Smooth muscle cell (in vitro differentiated cells): Measurements from ENCODE around the gene DGCR6L. TPM values are rescaled to one million over a fixed set of nuclear protein-coding genes. Genes with fewer than 3 reads are reported as not detected.
"Not testable (repeated sequence)": the region's sequence is repeated elsewhere in the genome, so short reads cannot be mapped to it uniquely, and the experiment has no call there.

Source experiments
- DNase-seq: peaks from one replicate; lab custom pipeline; 2025; ENCODE audit not compliant: unreplicated experiment; lab: John Stamatoyannopoulos, UW
- H2AFZ ChIP-seq: fragments of 200-600 bp; sonication (generic); 2 replicates; pipeline ENCODE4 v1.6.0; 2016; ENCODE audit warnings: antibody characterized with exemption, low read depth, mild to moderate bottlenecking
- H3F3A ChIP-seq: fragments of 200-600 bp; sonication (generic); 2 replicates; pipeline ENCODE4 v1.6.0; 2017; ENCODE audit warnings: antibody characterized with exemption, low read depth
- H3K27ac ChIP-seq: fragments of 200-600 bp; sonication (generic); 2 replicates; pipeline ENCODE4 v1.5.1; 2016; ENCODE audit warnings: low read depth, mild to moderate bottlenecking
- H3K27me3 ChIP-seq: fragments of 200-600 bp; sonication (generic); 2 replicates; pipeline ENCODE4 v1.6.1; 2016; ENCODE audit warnings: low read depth, mild to moderate bottlenecking
- H3K36me3 ChIP-seq: fragments of 200-600 bp; sonication (generic); 2 replicates; pipeline ENCODE4 v1.5.1; 2016; ENCODE audit warnings: low read depth
- H3K4me1 ChIP-seq: fragments of 200-600 bp; sonication (generic); 2 replicates; pipeline ENCODE4 v1.5.1; 2016; ENCODE audit warnings: low read depth
- H3K4me2 ChIP-seq: fragments of 200-600 bp; sonication (generic); 2 replicates; pipeline ENCODE4 v1.6.0; 2016; ENCODE audit warnings: mild to moderate bottlenecking
- H3K4me3 ChIP-seq: fragments of 200-600 bp; sonication (generic); 2 replicates; pipeline ENCODE4 v1.5.1; 2016; ENCODE audit warnings: mild to moderate bottlenecking
- H3K79me2 ChIP-seq: fragments of 200-600 bp; sonication (generic); 2 replicates; pipeline ENCODE4 v1.6.0; 2016; ENCODE audit warnings: low read depth, mild to moderate bottlenecking
- H3K9ac ChIP-seq: fragments of 200-600 bp; sonication (generic); 2 replicates; pipeline ENCODE4 v1.6.0; 2016; ENCODE audit warnings: low read depth
- H3K9me3 ChIP-seq: fragments of 200-600 bp; sonication (generic); replicated peaks from 2 replicates; pipeline ENCODE4 v1.5.1; 2016; ENCODE audit warnings: low read depth
- H4K20me1 ChIP-seq: fragments of 200-600 bp; sonication (generic); 2 replicates; pipeline ENCODE4 v1.6.0; 2016; ENCODE audit warnings: low read depth
- WGBS: methylation state at CpG from one replicate; pipeline ENCODE4 v1.1.7; 2016; ENCODE audit warnings: low lambda C conversion rate; 5-methylcytosine and 5-hydroxymethylcytosine counted together
- polyA plus RNA-seq: library from polyadenylated mRNA; unstranded; fragments of >200 nt; fragmentation: Nextera tagmentation; extraction: Ambion mirVana; gene quantifications from 2 replicates; pipeline ENCODE4 v1.2.1, GENCODE V29; 2016
- total RNA-seq: library from RNA; depleted of rRNA; stranded (reverse); fragments of >200 nt; gene quantifications from 2 replicates; pipeline ENCODE4 v1.2.3, GENCODE V29; 2014
- TF ChIP-seq, protein P1 (sequence below): fragments of 200-600 bp; sonication (generic); IDR thresholded peaks from 2 replicates; pipeline ENCODE4 v1.5.1; 2017; ENCODE audit warnings: borderline replicate concordance, mild to moderate bottlenecking, antibody characterized with exemption; ENCODE audit not compliant: insufficient read depth, poor library complexity, severe bottlenecking

DGCR6L gene
- total and polyA plus RNA-seq, 2 experiments from 2014 or later, result 30.3 to 77.6 TPM

DNA sequence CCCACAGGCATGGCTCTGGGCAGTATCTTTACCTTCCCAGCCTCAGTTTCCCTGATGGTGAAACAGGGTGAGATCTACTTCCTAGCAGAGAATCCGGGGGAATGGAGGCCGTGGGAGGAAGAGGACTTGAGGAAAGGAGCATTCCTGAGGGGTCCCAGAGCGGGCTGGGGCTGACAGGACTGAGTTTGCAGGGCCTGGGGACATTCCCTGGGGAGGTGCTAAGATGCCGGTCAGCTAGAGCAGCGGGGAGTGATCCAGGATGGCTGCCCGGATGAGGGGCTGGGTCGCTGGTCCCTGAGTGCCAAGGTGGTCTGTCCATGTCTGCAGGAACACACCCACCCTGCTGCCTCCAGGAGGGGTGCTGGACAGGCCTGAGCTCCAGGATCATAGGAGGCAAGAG is 43.4 kb downstream of the DGCR6L start:
- Histone ChIP-seq H3K4me3 (no peak overlapping the region), H3K79me2 (no peaks in the 10 kb centered on the region), H3K27ac (no peak overlapping the region), H4K20me1 (no peaks in the 10 kb centered on the region), H3K9ac (no peak overlapping the region), H3K4me2 (no peak overlapping the region), H3K27me3 (no peaks in the 10 kb centered on the region), H3K36me3 (no peaks in the 10 kb centered on the region), H3K9me3 (no peaks in the 10 kb centered on the region), H3K4me1 (no peaks in the 10 kb centered on the region), H3F3A (no peaks in the 10 kb centered on the region), H2AFZ (no peak overlapping the region)
- TF ChIP-seq, protein P1, sequence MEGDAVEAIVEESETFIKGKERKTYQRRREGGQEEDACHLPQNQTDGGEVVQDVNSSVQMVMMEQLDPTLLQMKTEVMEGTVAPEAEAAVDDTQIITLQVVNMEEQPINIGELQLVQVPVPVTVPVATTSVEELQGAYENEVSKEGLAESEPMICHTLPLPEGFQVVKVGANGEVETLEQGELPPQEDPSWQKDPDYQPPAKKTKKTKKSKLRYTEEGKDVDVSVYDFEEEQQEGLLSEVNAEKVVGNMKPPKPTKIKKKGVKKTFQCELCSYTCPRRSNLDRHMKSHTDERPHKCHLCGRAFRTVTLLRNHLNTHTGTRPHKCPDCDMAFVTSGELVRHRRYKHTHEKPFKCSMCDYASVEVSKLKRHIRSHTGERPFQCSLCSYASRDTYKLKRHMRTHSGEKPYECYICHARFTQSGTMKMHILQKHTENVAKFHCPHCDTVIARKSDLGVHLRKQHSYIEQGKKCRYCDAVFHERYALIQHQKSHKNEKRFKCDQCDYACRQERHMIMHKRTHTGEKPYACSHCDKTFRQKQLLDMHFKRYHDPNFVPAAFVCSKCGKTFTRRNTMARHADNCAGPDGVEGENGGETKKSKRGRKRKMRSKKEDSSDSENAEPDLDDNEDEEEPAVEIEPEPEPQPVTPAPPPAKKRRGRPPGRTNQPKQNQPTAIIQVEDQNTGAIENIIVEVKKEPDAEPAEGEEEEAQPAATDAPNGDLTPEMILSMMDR, result no peak
- WGBS, result 88% methylated on average over 7 of the region's 7 CpGs
- DNase-seq, result no peak

DNA sequence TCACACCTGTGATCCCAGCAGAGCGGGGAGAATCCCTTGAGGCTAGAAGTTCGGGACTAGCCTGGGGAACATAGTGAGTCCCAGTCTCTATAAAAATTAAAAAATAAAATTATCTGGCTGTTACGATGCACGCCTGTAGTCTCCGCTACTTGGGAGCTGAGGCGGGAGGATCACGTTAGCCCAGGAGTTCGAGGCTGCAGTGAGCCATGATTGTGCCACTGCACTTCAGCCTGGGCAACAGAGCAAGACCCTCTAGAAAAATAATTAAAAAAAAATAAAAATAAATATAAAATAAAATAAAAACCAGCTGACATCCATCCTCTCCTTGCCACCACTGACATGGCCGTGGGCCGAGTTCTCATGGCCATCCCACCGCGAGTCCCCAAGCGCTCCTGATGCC is 44.0 kb downstream of the DGCR6L start:
- H4K20me1 ChIP-seq, result no peaks in the 10 kb centered on the region
- H3F3A ChIP-seq, result no peaks in the 10 kb centered on the region
- no peak overlapping the region for H3K4me3 ChIP-seq
- no peak overlapping the region for H2AFZ ChIP-seq
- DNase-seq, result no peak
- no peak overlapping the region for H3K4me2 ChIP-seq
- 97% methylated on average over 13 of the region's 13 CpGs for WGBS
- H3K79me2 ChIP-seq, result no peaks in the 10 kb centered on the region
- no peaks in the 10 kb centered on the region for H3K27me3 ChIP-seq
- no peak overlapping the region for H3K9ac ChIP-seq
- H3K9me3 ChIP-seq, result no peaks in the 10 kb centered on the region
- H3K27ac ChIP-seq, result no peak overlapping the region
- no peaks in the 10 kb centered on the region for H3K36me3 ChIP-seq
- no peaks in the 10 kb centered on the region for H3K4me1 ChIP-seq
- TF ChIP-seq, protein P1, result no peak

DNA sequence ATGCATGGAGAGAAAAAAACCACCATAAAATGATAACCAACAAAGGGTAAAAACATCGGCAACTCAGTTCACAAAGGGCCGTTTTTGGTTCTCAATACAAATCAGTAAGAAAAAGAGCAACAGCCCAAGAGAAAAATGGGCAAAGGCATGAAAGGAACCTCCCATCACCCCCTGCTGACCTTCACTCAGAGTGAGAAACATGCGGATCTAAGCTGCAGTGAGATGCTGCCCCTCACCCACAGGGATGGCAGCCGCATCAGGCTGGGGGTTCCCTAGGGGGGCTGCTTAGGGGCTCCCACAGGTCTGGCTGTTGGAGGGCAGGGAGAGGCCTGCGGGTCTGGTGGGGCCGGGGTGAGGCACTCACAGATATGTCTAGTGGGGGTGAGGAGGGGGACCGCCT is 44.5 kb downstream of the DGCR6L start:
- H4K20me1 ChIP-seq, H3K9ac ChIP-seq, H3K36me3 ChIP-seq, H3K27me3 ChIP-seq, H3K4me3 ChIP-seq, H3K9me3 ChIP-seq, H3K4me1 ChIP-seq, H3F3A ChIP-seq, H3K79me2 ChIP-seq, H3K4me2 ChIP-seq, H2AFZ ChIP-seq, DNase-seq, H3K27ac ChIP-seq: not testable (repeated sequence)
- 74% methylated on average over 7 of the region's 7 CpGs for WGBS

DNA sequence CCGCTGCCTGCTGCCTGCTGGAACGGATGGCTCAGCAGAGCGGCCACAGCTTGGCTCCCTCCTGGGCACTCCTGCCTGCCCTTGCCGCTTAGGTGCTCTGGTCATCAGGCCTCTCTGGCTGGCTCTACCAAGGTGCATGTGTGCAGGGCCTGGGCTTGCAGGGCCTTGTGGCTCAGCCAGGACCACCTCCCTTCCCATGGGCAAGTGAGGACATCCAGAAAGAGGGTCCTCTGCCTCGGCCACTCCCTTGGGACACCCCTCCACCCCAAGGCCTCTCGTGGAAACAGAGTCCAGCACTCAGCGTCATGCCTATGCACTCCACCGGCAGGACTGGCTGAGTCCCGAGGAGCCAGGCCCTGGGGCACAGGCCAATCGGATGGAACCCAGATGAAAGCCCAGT is 45.5 kb downstream of the DGCR6L start:
- 91% methylated on average over 7 of the region's 10 CpGs for WGBS

DNA sequence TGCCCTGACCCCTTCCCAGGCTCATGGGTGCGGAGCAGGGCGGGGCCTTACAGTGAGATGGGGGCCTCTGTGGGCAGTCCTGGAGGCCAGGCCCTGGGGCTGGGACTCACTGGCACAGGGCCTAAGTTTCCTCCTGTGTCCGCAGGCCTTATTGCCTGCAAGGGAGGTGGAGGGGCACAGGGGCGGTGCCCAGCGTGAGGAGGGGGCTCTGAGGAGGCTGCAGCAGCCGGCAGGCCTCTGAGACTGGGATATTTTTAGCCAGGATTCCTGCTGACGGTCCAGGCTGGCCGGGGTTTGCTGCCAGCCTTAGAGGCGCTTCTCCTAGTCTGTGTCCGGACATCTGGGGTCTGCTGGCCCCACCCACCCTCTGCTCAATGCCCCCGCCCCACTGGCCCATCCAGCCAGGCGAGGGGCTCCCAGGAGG is 46.1 kb downstream of the DGCR6L start:
- no peak for DNase-seq
- Histone ChIP-seq H3K4me2 (no peak overlapping the region), H3K9me3 (no peaks in the 10 kb centered on the region), H4K20me1 (no peaks in the 10 kb centered on the region), H3K27ac (no peak overlapping the region), H3K36me3 (no peaks in the 10 kb centered on the region), H3K27me3 (no peaks in the 10 kb centered on the region), H3K4me1 (no peaks in the 10 kb centered on the region), H3K4me3 (no peak overlapping the region), H2AFZ (no peak overlapping the region), H3K79me2 (no peaks in the 10 kb centered on the region), H3K9ac (no peak overlapping the region), H3F3A (no peaks in the 10 kb centered on the region)
- TF ChIP-seq, protein P1, result no peak
- WGBS, result 80% methylated on average over 11 of the region's 12 CpGs

More for the DNA sequence above, 45.5 kb downstream of the DGCR6L start:
- H3K79me2 ChIP-seq, H3K27me3 ChIP-seq, H3K4me3 ChIP-seq, H3K4me1 ChIP-seq, H3K27ac ChIP-seq, H3F3A ChIP-seq, H3K9me3 ChIP-seq, H3K4me2 ChIP-seq, H3K9ac ChIP-seq, DNase-seq, H3K36me3 ChIP-seq, H2AFZ ChIP-seq, H4K20me1 ChIP-seq: not testable (repeated sequence)
